ENCODE results near the gene AXL. TPM values are rescaled to one million over a fixed set of nuclear protein-coding genes. Genes with fewer than 3 reads are reported as not detected.

The AXL gene
- total RNA-seq, 2 experiments from 2014 or later = 0.36 to 0.50 TPM

- POLR2A ChIA-PET = interaction anchor here (1.0 to 14.9 kb wide), 4 partner anchors 11 to 52 kb away, joined by 3 to 179 read pairs (median 14); partner anchors contain the start of genes CCDC97 and HNRNPUL1
- CTCF ChIA-PET = interaction anchor here (2.6 kb wide), 1 partner anchor 9 kb away, joined by 18 read pairs; no protein-coding TSS in a partner anchor
- Mint-ChIP-seq H3K4me3 (no peak overlapping the region), H3K27ac (peak overlapping the region; percentile 84), H3K9me3 (no peaks in the 10 kb centered on the region), H3K4me1 (ENCODE audit: low read depth) (peaks cover 75% of the 10 kb centered on the region), H3K27me3 (no peaks in the 10 kb centered on the region), H3K36me3 (ENCODE audit: low read depth) (peaks cover 81% of the 10 kb centered on the region)
- ATAC-seq (no peak), DNase-seq (peak; percentile 33)
- no peak for TF ChIP-seq CTCF (IDR thresholded peaks at IDR 0.05)
- intact Hi-C loops (cut with micrococcal nuclease) = no loop called here
These were observed 79.4 kb downstream of the AXL start for GRCh38 chr19:41298348-41298964.

DNA sequence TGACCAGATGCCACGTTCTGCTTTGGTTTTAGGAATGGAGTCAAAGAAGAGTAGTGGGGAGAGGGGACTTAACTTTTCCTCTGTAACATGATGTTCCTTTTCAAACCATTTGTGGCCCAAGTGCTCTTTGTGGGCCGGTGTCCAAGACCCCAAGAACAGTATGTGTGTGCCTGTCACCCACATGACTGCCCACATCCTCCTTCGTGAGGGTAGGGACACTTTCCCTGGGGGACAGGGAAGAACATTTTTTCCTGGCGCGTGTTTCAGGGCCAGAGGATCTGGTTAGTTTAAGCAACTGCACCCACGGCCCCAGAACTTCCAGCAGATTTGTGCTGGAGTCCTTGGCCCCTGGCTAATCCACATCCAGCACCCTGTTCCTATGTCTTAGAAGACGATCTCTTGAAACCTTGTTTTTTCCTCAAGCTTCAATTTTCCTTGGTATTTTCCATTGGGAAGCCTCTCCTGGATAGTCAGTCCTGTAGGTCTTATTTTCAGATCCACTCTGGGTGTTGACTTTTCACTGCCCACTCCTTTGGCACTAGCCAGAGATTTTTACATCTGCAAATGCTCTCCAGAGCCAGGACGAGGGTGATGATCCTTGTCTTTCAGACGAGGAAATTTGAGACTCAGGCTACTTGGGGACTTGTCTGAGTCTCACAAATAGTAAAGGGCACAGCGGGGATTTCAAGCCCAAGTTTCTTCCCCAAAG is 80.2 kb downstream of the AXL start:
- H3K4me1 Mint-ChIP-seq (ENCODE audit: low read depth) = peaks cover 82% of the 10 kb centered on the region
- ATAC-seq (no peak), DNase-seq (no peak)
- H3K27me3 Mint-ChIP-seq = no peaks in the 10 kb centered on the region
- H3K27ac Mint-ChIP-seq = peak overlapping the region; percentile 84
- intact Hi-C loops (cut with micrococcal nuclease) = no loop called here
- H3K9me3 Mint-ChIP-seq = no peaks in the 10 kb centered on the region
- ChIA-PET CTCF (interaction anchor here (1.2 kb wide), 2 partner anchors 9 to 35 kb away, joined by 3 read pairs; no protein-coding TSS in a partner anchor), POLR2A (interaction anchor here (1.1 to 14.9 kb wide), 4 partner anchors 10 to 35 kb away, joined by 3 to 179 read pairs (median 14); partner anchors contain the start of genes CCDC97 and HNRNPUL1)
- TF ChIP-seq CTCF (IDR thresholded peaks at IDR 0.05) = no peak
- no peak overlapping the region for H3K4me3 Mint-ChIP-seq
- peaks cover 80% of the 10 kb centered on the region for H3K36me3 Mint-ChIP-seq (ENCODE audit: low read depth)

DNA sequence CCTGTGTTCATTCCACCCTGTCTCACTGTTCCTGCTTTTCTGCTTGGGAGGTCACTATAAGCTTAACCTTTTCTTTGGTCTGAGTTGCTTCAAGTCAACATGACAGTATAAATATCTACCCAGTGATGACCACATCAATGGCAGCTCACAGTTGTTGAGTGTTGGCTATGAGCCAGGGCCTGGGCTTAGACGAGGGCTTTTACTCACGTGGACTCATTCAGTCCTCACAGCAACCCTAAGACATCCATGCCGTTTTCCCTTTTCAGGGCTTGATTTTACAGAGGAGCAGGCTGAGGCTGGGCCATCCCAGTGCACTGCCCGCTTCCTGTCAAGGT is 80.7 kb downstream of the AXL start:
- H3K4me1 Mint-ChIP-seq (ENCODE audit: low read depth) = peaks cover 87% of the 10 kb centered on the region
- H3K27ac Mint-ChIP-seq = peak overlapping the region; percentile 84
- no peaks in the 10 kb centered on the region for H3K9me3 Mint-ChIP-seq
- DNase-seq (peak; percentile 46), ATAC-seq (no peak)
- CTCF ChIA-PET = interaction anchor here (1.2 to 2.1 kb wide), 3 partner anchors 8 to 95 kb away, joined by 3 to 9 read pairs (median 3); no protein-coding TSS in a partner anchor
- intact Hi-C loops (cut with micrococcal nuclease) = no loop called here
- H3K27me3 Mint-ChIP-seq = no peaks in the 10 kb centered on the region
- POLR2A ChIA-PET = interaction anchor here (1.1 to 14.9 kb wide), 5 partner anchors 9 to 35 kb away, joined by 3 to 179 read pairs (median 6); partner anchors contain the start of genes CCDC97 and HNRNPUL1
- H3K36me3 Mint-ChIP-seq (ENCODE audit: low read depth) = peaks cover 80% of the 10 kb centered on the region
- H3K4me3 Mint-ChIP-seq = no peak overlapping the region
- TF ChIP-seq CTCF (IDR thresholded peaks at IDR 0.05) = no peak

DNA sequence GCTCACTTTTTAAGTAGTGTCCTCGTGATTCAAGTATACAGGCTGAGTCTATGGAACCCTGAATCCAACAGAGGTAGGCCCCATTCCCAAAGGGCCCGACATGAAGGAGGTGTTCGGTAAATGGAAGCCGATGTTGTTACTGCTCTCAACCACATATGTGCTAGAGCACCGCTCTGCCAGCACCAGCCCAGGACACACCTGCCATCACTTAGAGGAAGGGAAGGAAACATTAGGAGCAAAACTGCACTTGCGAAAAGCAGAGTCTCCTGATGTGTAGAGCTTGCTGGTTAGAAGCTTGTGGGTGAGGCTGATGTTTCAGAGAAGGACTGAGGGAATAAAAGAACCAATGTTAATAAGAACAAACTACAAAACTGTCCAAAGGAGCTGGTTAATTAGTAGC is 81.5 kb downstream of the AXL start:
- Mint-ChIP-seq H3K4me3 (no peak overlapping the region), H3K27ac (peak overlapping the region; percentile 84), H3K36me3 (ENCODE audit: low read depth) (peaks cover 79% of the 10 kb centered on the region), H3K9me3 (no peaks in the 10 kb centered on the region), H3K4me1 (ENCODE audit: low read depth) (peaks cover 92% of the 10 kb centered on the region), H3K27me3 (no peaks in the 10 kb centered on the region)
- DNase-seq (no peak), ATAC-seq (no peak)
- intact Hi-C loops (cut with micrococcal nuclease) = no loop called here
- ChIA-PET POLR2A (interaction anchor here (1.5 to 14.9 kb wide), 3 partner anchors 15 to 36 kb away, joined by 3 to 179 read pairs (median 6); partner anchors contain the start of gene HNRNPUL1), CTCF (interaction anchor here (0.7 to 4.6 kb wide), 8 partner anchors 7 to 858 kb away, joined by 3 to 33 read pairs (median 4); partner anchors contain the start of genes B9D2 and HNRNPUL1)
- TF ChIP-seq CTCF (IDR thresholded peaks at IDR 0.05) = no peak

All from activated CD8-positive, alpha-beta T cell treated with anti-CD3 and anti-CD28 coated beads for 36 hours (primary cell).